AG09309 (cell line): ENCODE measurements around the gene ZBTB7B.

Experiments
- DNase-seq: peaks from one replicate; pipeline ENCODE4 v3.0.0-alpha.2; 2010; ENCODE audit warnings: low read depth
- H3K4me3 ChIP-seq: 2 replicates; pipeline ENCODE4 v1.5.1; 2011; ENCODE audit warnings: mild to moderate bottlenecking, low read depth, low read length, moderate library complexity; ENCODE audit not compliant: control insufficient read depth
- TF ChIP-seq, protein P1 (sequence below): IDR thresholded peaks from 2 replicates; pipeline ENCODE4 v1.5.1; 2011; ENCODE audit warnings: mild to moderate bottlenecking, low read depth, low read length, inconsistent platforms; ENCODE audit not compliant: insufficient read depth, control insufficient read depth; ENCODE audit errors: missing control alignments

Gene ZBTB7B

DNA sequence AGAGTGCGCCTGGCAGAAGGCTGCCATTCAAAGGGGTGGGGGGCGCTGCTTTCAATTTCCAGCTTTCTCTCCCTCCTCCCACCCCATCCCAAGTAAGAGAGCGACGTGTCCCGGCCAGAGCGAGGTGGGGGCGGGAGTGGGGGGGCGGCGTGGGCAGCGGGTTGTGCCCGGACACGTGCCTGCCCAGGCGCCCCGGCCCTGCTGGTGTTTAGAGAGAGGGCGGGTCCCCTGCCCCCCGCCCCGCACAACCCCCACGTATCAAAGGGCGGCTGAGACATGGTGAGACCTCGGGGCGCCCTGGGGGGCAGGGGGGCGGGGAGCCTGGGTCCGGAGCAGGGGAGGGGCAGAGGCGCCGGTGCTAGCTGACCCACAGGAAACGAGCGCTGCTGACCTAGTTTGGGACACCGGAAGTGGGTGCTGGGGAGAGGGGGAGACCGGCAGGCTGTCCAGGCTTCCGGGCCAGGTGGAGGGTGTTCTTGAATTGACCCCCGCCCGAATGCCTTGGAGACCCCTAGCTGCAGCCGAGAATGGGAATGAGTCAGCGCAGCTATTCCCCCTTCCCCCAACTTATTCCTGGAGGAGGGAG lies 1.3 kb downstream of the ZBTB7B start:
- H3K4me3 ChIP-seq: peak overlapping the region; percentile 88
- no peak for DNase-seq
- TF ChIP-seq, protein P1, sequence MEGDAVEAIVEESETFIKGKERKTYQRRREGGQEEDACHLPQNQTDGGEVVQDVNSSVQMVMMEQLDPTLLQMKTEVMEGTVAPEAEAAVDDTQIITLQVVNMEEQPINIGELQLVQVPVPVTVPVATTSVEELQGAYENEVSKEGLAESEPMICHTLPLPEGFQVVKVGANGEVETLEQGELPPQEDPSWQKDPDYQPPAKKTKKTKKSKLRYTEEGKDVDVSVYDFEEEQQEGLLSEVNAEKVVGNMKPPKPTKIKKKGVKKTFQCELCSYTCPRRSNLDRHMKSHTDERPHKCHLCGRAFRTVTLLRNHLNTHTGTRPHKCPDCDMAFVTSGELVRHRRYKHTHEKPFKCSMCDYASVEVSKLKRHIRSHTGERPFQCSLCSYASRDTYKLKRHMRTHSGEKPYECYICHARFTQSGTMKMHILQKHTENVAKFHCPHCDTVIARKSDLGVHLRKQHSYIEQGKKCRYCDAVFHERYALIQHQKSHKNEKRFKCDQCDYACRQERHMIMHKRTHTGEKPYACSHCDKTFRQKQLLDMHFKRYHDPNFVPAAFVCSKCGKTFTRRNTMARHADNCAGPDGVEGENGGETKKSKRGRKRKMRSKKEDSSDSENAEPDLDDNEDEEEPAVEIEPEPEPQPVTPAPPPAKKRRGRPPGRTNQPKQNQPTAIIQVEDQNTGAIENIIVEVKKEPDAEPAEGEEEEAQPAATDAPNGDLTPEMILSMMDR: no peak

DNA sequence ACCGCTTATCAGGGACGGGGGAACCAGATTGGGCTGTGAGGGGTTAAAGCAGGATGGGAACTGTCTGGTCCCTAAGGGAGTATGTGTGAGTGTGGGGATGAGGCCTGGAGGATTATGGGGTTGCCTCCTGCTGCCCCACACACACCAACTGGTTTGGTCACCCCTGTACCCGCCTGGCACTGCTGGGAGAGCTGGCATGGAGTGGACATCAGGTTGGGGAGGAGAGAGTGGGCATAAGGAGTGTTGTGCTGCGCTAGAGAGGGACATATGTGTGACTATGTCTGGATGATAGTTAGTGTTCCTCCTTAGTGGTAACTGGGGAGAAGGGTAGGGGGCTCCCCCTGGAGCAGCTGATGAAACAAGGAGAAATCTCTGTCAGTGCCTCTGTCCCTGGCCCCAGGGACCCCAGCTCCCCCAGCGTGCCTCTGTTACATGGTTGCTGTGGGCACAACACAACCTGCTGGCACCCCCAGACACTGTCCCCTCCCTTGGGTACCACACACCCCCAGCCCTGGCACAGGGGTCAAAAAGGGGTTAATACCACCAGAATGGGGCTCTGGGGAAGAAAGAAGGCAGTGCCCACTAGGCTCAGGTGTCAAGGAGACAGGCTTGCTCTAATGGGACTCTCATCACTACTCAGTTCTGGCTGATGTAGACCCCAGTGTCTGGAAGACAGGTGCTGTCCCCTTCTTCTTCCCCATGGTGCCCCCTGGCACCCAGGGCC lies 1.9 kb downstream of the ZBTB7B start:
- TF ChIP-seq, protein P1: no peak
- no peak for DNase-seq
- peak overlapping the region; percentile 88 for H3K4me3 ChIP-seq

DNA sequence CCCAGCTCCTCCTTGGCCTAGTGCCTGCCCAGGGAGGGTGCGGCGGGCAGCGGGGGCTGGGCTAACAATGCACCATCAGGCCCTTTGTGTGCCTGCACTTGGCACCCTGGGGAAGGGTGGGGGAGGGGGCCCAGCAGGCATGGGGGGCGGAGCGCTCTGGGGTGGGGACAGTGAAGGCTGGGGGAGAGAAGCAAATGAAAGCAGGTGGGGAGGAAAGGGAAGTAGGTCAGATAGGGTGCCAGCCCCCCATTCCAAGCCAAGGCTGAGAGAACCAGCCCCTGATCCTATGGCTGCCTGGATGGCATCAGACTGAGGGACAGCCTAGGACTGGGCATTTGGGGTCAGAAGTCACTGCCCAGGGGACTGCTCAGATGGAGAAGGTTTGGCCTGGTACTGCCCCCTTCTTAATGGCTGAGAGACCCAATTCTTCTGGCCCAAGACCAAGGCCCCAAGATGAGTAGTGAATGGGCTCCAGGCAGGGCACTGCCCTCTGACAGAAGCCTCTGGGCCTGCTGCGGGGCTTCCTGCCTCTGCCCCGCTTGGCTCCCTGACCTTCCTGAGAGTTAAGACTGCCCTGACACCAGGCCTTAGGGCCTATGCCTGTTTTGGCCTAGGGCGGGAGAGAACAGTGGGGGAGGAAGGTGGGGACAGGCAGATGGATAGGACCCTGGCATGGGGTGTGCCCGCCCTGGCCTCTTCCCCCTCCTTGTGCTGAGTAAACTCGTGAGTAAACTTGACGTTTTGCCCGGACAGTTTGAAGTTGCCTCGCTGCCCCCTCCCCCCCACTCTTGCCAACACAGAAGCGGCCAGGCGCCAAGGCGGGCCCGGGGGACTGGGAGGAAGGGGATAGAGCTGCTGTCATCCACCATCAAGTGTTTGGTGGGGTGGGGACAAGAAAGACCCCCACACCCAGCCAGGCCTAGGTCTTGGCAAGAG lies 2.7 kb downstream of the ZBTB7B start:
- DNase-seq: no peak
- TF ChIP-seq, protein P1: no peak
- H3K4me3 ChIP-seq: no peak overlapping the region; the same call in 1 of the 2 replicates

DNA sequence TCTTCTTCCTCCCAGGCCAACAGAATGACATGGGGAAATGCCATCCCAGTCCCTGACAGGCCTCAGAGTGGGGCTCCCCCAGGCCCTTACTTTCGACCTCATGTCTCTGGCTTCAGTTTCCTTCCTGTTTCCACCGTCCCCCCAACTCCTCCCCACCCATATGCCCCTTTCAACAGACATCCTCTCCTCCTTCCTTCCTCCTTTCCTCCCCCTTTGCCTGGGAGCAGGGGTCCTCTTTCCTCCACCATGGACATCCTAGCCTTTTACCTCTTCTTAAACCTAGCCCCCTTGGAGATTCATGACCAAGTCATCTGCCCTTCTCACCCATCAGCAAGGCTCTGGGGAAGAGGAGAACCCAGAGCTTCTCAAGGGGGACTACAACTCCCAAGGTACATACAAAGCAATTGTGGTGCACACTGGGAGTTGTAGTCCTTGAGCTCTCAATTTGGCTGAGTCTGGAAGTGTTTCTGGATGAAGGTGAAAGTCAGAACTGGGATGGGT lies 4.0 kb downstream of the ZBTB7B start:
- TF ChIP-seq, protein P1: no peak
- H3K4me3 ChIP-seq: no peak overlapping the region
- DNase-seq: no peak

DNA sequence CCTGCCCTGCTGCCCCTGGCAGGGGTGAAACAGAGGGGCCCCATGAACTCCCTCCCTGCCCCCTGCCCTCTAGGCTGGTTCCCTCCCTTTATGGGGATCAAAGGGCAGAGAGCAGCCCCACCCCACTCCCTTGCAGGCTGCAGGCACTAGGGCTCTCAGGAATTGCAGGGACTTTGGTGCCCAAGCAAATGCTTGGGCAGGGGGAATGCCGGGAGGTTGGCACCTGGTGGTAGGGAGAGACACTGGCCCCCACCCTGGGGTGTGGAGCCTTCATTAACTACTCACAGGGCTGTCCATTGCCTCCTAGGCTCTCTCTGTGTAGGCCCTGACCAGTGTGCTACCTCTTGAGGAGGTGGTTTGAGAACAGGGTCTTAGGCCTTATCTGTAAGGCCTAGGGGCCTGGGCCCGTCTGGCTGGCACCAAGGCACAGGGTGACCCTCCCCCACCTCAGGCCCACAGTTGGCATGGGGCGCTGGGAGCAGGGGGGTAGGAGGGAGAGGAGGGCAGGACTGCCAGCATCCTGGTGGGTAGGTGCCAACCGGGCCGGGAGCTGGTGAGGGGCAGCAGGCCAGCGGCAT lies 4.7 kb downstream of the ZBTB7B start:
- TF ChIP-seq, protein P1: no peak
- DNase-seq: no peak
- no peak overlapping the region for H3K4me3 ChIP-seq

DNA sequence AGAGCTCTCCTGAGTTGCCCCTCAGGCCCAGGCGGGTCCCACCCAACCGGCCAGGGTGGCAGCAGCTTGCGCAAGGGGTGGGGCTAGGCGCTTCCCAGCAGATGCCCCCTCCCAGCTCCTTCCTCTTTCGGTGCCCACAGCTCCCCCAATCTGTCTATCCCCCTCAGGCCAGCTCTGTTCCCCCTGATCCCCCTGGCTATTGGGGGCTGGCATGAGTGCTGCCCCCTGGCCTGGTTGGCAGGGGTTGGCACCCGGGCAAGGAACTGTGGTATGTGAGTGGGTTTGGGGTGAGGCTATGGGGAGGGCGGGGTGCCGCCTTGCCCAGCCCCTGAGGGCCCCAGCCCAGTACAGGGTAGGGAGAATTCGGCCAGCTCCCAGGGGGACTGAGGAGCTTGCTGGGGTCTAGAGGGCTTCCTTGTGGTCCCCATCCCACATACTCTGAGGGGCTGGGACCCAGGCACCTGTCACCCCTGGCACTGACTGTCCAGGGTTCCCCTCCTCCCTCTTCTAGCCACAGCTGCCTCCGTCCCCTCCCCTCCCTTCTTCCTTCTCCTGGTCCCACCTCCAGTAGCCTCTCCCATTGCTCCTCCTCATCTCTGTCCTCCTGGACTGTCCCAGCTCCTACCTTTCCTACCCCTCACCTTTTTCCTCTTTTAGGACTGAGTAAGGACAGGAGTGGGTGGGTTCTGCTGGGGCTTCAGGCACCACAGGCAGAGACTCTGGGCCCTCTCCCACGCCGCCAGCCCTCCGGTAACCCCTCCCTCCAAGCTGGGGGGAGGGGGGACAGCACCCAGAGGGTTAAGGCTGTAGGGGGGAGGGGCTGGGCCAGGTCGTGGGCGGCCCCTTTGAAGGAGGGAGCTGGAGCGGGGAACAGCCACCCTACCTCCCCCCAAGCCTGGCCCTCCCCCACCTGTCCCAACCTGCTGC lies 5.7 kb downstream of the ZBTB7B start:
- DNase-seq: no peak
- TF ChIP-seq, protein P1: no peak
- H3K4me3 ChIP-seq: no peak overlapping the region
